SK-N-MC (cell line): ENCODE measurements around the gene DYNC2H1.

Experiments used
- EZH2 ChIP-seq: fragments of 200-600 bp; sonication (generic); IDR thresholded peaks from one replicate; pipeline ENCODE4 v1.6.1; 2017; ENCODE audit warnings: antibody characterized with exemption
- FOXP2 ChIP-seq: optimal IDR thresholded peaks from 2 replicates; pipeline ENCODE3; 2011; ENCODE audit warnings: mild to moderate bottlenecking, moderate library complexity; ENCODE audit not compliant: insufficient read depth; ENCODE audit errors: extremely low read length, control extremely low read depth
- POLR2AphosphoS5 ChIP-seq: IDR thresholded peaks from 2 replicates; pipeline ENCODE4 v1.6.1; 2012; ENCODE audit warnings: mild to moderate bottlenecking, low read depth, low read length, borderline replicate concordance

DNA sequence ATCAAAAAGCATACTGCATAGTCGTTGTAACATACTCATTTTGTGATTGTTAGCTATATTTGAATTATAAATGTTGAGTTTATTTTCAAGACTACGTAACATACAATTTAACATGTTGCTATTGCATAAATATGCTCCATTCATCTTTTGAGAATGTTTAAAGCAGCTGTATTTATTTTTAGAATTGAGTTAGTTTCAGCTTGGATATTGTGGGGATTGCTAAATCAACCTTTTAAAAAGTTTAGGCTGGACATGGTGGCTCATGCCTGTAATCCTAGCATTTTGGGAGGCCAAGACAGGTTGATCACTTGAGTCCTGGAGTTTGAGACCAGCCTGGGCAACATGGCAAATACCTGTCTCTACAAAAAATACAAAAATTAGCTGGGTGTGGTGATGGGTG, 288.1 kb downstream of the DYNC2H1 start:
- no peak for TF ChIP-seq POLR2AphosphoS5
- no peak for TF ChIP-seq EZH2
- TF ChIP-seq FOXP2: no peak
